Activated naive CD8-positive, alpha-beta T cell treated with anti-CD3 and anti-CD28 coated beads for 36 hours (primary cell): Measurements from ENCODE around the gene USP17L29. TPM values are rescaled to one million over a fixed set of nuclear protein-coding genes. Genes with fewer than 3 reads are reported as not detected.

Source experiments
- total RNA-seq, 2 experiments: library from RNA; stranded (reverse); gene quantifications; one replicate each; pipeline ENCODE4 v1.2.3, GENCODE V29; 2021

Gene USP17L29
- total RNA-seq, 2 experiments from 2014 or later = not detected

Other genes starting within 250 kb of the USP17L29 start
- gene FAM90A26, start 183.2 kb upstream of the USP17L29 start, total RNA-seq = not detected
- not detected for gene USP17L10, start 143.0 kb upstream of the USP17L29 start, total RNA-seq
- not detected for gene USP17L11, start 138.2 kb upstream of the USP17L29 start, total RNA-seq
- not detected for gene USP17L12, start 133.5 kb upstream of the USP17L29 start, total RNA-seq
- gene USP17L13, start 128.7 kb upstream of the USP17L29 start, total RNA-seq = not detected
- not detected for gene USP17L15, start 119.3 kb upstream of the USP17L29 start, total RNA-seq
- gene USP17L17, start 109.8 kb upstream of the USP17L29 start, total RNA-seq = not detected
- not detected for gene USP17L18, start 105.0 kb upstream of the USP17L29 start, total RNA-seq
- gene USP17L19, start 100.3 kb upstream of the USP17L29 start, total RNA-seq = not detected
- gene USP17L20, start 95.5 kb upstream of the USP17L29 start, total RNA-seq = not detected
- gene USP17L21, start 90.8 kb upstream of the USP17L29 start, total RNA-seq = not detected
- gene USP17L22, start 86.0 kb upstream of the USP17L29 start, total RNA-seq = not detected
- gene USP17L24, start 28.5 kb upstream of the USP17L29 start, total RNA-seq = not detected
- not detected for gene USP17L25, start 23.7 kb upstream of the USP17L29 start, total RNA-seq
- not detected for gene USP17L26, start 19.0 kb upstream of the USP17L29 start, total RNA-seq
- gene USP17L5, start 14.2 kb upstream of the USP17L29 start, total RNA-seq = not detected
- not detected for gene USP17L27, start 9.5 kb upstream of the USP17L29 start, total RNA-seq
- not detected for gene USP17L28, start 4.7 kb upstream of the USP17L29 start, total RNA-seq
- gene USP17L30, start 9.5 kb downstream of the USP17L29 start, total RNA-seq = not detected
- gene DEFB131A, start 90.8 kb downstream of the USP17L29 start, total RNA-seq = not detected